HCT116 (cell line): ENCODE results near the gene CAPRIN2.

Experiments
- CBX3 ChIP-seq: IDR thresholded peaks from 2 replicates; pipeline ENCODE4 v1.6.1; 2012; ENCODE audit warnings: low read depth
- EZH2phosphoT487 ChIP-seq: fragments of 200-600 bp; IDR thresholded peaks from 2 replicates; pipeline ENCODE4 v1.6.1; 2018; ENCODE audit warnings: antibody characterized with exemption, borderline replicate concordance
- JUND ChIP-seq: IDR thresholded peaks from 2 replicates; pipeline ENCODE4 v1.6.1; 2012
- POLR2A ChIP-seq: IDR thresholded peaks from 2 replicates; pipeline ENCODE4 v1.7.0; 2011; ENCODE audit warnings: borderline replicate concordance; ENCODE audit not compliant: insufficient read depth, insufficient read length; ENCODE audit errors: extremely low read depth
- POLR2AphosphoS5 ChIP-seq: IDR thresholded peaks from 2 replicates; pipeline ENCODE4 v1.6.1; 2011; ENCODE audit warnings: mild to moderate bottlenecking, low read depth, low read length, moderate library complexity
- RAD21 ChIP-seq: IDR thresholded peaks from 2 replicates; pipeline ENCODE4 v1.6.1; 2012; ENCODE audit warnings: low read depth, mild to moderate bottlenecking
- REST ChIP-seq: IDR thresholded peaks from 2 replicates; pipeline ENCODE4 v1.6.1; 2012; ENCODE audit warnings: low read depth
- SP1 ChIP-seq: IDR thresholded peaks from 2 replicates; pipeline ENCODE4 v1.6.1; 2012; ENCODE audit warnings: low read depth
- SRF ChIP-seq: IDR thresholded peaks from 2 replicates; pipeline ENCODE4 v1.6.1; 2012; ENCODE audit warnings: low read depth
- TCF7L2 ChIP-seq: IDR thresholded peaks from 2 replicates; pipeline ENCODE4 v1.7.0; 2011; ENCODE audit warnings: borderline replicate concordance, inconsistent platforms; ENCODE audit not compliant: insufficient read depth, insufficient read length; ENCODE audit errors: extremely low read depth
- ZNF274 ChIP-seq: fragments of 200-500 bp; sonication (Bioruptor generic); IDR thresholded peaks from 2 replicates; pipeline ENCODE4 v1.6.1; 2014; ENCODE audit warnings: mild to moderate bottlenecking, low read depth, low read length, inconsistent platforms
- TF ChIP-seq, protein P1 (sequence below), 3 experiments: fragments of 200-600 bp in 1 of 3; sonication (generic) in 1 of 3; IDR thresholded peaks in 2 of 3; conservative IDR thresholded peaks in 1 of 3; 2 replicates each; pipeline ENCODE4 v1.5.1; 2012 to 2017; ENCODE audit warnings: low read depth in 2 of 3, low read length in 2 of 3, antibody characterized with exemption in 1 of 3, borderline replicate concordance in 1 of 3, control low read depth in 1 of 3, mild to moderate bottlenecking in 1 of 3, mixed read lengths in 1 of 3, mixed run types in 1 of 3, moderate library complexity in 1 of 3; ENCODE audit not compliant: insufficient read depth in 1 of 3
- TF ChIP-seq, protein P2 (sequence below): IDR thresholded peaks from 2 replicates; pipeline ENCODE4 v1.6.1; 2011; ENCODE audit warnings: mild to moderate bottlenecking, low read length, moderate library complexity; ENCODE audit not compliant: insufficient replicate concordance; ENCODE audit errors: extremely low read depth

GRCh38 chr12:30700216-30700900 lies 54.4 kb downstream of the CAPRIN2 start:
- TF ChIP-seq, protein P1, sequence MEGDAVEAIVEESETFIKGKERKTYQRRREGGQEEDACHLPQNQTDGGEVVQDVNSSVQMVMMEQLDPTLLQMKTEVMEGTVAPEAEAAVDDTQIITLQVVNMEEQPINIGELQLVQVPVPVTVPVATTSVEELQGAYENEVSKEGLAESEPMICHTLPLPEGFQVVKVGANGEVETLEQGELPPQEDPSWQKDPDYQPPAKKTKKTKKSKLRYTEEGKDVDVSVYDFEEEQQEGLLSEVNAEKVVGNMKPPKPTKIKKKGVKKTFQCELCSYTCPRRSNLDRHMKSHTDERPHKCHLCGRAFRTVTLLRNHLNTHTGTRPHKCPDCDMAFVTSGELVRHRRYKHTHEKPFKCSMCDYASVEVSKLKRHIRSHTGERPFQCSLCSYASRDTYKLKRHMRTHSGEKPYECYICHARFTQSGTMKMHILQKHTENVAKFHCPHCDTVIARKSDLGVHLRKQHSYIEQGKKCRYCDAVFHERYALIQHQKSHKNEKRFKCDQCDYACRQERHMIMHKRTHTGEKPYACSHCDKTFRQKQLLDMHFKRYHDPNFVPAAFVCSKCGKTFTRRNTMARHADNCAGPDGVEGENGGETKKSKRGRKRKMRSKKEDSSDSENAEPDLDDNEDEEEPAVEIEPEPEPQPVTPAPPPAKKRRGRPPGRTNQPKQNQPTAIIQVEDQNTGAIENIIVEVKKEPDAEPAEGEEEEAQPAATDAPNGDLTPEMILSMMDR (IDR thresholded peaks at IDR 0.05 in 2 of 3, conservative IDR thresholded peaks at IDR 0.05 in 1 of 3; ENCODE audit: borderline replicate concordance in 1 of 3, insufficient read depth in 1 of 3, low read depth in 2 of 3, low read length in 2 of 3) = no peak
- no peak for TF ChIP-seq EZH2phosphoT487
- no peak for TF ChIP-seq TCF7L2
- TF ChIP-seq POLR2AphosphoS5 = no peak
- TF ChIP-seq REST = no peak
- TF ChIP-seq POLR2A = no peak
- no peak for TF ChIP-seq ZNF274
- TF ChIP-seq, protein P2, sequence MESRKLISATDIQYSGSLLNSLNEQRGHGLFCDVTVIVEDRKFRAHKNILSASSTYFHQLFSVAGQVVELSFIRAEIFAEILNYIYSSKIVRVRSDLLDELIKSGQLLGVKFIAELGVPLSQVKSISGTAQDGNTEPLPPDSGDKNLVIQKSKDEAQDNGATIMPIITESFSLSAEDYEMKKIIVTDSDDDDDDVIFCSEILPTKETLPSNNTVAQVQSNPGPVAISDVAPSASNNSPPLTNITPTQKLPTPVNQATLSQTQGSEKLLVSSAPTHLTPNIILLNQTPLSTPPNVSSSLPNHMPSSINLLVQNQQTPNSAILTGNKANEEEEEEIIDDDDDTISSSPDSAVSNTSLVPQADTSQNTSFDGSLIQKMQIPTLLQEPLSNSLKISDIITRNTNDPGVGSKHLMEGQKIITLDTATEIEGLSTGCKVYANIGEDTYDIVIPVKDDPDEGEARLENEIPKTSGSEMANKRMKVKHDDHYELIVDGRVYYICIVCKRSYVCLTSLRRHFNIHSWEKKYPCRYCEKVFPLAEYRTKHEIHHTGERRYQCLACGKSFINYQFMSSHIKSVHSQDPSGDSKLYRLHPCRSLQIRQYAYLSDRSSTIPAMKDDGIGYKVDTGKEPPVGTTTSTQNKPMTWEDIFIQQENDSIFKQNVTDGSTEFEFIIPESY = no peak
- TF ChIP-seq JUND = no peak
- no peak for TF ChIP-seq RAD21
- no peak for TF ChIP-seq SP1
- TF ChIP-seq SRF = no peak
- no peak for TF ChIP-seq CBX3
